EL (cell line): ENCODE results near the gene RBBP6.

ENCODE experiments used
- DNase-seq: peaks from one replicate; pipeline ENCODE4 v3.0.0-alpha.2; 2016

RBBP6 gene

DNA sequence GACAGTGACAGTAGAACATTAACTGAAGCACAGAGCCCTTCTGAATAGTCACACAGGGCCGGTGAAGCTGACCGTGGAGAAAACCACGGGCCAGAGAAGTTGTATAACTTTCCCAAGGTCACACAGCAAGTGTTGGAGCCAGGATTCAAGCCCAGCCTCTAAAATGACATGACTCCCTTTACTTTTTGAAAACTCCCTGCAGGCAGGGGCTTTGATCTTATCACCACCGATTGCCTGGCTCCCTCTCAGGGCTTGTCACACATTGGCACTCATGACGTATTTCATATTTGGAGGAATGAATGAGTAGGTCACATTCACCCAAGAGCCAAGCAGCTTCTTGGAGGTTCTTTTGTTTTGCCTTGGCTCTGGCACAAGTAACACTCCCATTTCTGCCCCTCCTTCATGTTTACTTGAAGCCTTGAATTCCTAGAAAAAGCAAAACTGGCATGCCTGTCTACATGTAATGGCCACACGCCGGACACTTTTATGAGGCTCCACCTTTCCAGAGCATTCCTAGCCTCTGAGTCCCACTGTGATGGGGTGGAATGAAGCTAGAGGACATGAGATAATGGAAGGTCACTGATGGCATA, 13.3 kb upstream of the RBBP6 start:
- peak; percentile 81 for DNase-seq

DNA sequence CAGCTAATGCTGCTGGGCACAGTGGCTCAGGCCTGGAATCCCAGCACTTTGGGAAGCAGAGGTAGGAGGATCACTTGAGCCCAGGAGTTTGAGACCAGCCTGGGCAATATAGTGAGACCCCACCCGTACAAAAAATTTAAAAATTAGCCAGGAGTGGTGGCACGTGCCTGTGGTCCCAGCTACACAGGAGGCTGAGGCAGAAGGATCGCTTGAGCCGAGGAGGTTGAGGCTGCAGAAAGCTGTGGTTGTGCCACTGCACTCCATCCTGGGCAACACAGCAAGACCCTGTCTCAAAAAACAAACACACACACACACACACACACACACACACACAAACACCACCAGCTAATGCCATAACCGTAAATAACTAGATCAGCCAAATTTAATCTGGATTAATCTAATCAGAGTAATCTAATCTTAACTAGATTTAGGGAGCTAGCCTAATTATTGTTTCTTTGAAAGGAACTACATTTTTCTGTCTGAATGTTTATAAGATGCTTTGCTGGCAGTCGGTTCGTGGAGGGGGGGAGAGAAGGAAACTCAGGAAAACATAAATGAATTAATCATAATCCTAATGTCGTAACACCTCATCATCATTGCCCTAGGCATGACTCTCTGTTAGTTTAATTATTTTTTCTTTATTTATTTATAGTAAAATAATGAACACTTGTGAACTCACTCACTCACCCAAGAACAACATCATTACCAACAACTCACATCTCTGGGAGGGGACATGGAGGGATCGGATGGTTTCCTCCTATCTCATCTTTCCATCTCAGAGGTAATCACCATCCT, 12.5 kb upstream of the RBBP6 start:
- peak; percentile 24 for DNase-seq

DNA sequence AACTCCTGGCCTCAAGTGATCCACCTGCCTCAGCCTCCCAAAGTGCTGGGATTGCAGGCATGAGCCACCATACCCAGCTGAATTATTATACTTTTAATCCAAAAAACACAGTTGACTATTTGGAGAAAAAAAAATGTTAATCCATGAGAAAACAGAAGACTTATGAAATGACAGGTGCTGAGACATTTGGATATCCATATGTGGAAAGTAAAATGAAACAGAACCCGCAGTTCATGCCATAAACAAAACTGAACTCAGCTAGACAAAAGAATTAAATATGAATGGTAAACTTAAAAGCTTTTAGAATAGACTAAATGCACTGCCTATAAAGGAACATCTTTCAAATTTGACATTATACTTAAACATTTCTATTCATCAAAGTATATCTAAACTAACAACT, 8.2 kb upstream of the RBBP6 start:
- no peak for DNase-seq

DNA sequence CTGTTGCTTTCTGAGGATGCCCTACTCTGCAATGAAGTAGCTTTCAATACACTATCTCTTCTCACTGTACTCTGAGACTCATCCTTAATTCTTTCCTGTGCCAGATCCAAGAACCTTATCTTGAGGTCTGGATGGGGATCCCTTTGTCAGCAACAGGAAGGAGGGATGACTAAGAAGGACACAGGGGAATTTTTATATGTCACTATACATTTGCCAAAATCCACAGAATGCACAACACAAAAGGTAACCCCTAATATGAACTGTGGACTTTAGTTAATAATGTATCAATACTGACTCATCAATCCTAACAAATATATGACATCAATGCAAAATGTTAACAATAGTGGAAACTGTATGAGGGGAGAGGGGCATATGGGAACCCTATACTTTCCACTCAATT, 4.7 kb upstream of the RBBP6 start:
- DNase-seq: no peak

DNA sequence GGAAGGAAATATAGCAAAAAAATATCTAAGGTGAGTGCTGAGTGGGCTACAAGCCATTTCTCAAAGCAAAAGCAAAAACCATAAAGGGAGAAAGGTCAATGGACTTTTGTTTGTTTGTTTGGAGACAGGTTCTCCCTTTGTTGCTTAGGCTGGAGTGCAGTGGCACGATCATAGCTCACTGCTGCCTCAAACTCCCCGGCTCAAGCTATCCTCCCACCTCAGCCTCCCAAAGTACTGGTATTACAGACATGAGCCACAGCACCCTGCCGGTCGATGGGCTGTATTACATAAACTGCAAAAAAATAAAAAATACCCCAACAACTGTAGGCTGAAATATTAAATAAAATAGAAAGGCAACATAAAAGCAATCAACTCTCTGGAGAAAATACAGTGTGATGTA, 3.5 kb upstream of the RBBP6 start:
- DNase-seq: no peak

DNA sequence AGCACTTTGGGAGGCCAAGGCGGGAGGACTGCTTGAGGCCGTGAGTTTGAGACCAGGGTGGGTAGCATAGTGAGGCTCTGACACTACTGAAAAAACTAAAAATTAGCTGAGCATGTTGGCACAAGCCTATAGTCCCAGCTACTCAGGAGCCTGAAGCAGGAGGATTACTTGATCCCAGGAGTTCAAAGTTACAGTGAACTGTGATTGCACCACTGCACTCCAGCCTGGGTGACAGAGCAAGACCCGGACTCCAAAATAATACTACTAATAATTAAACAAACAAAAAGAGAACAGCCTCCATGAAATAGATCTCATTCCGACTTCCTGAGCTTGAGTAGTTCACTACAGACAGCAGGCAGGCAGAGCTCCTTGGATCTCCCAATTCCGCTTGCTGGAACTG, 2.7 kb upstream of the RBBP6 start:
- no peak for DNase-seq

DNA sequence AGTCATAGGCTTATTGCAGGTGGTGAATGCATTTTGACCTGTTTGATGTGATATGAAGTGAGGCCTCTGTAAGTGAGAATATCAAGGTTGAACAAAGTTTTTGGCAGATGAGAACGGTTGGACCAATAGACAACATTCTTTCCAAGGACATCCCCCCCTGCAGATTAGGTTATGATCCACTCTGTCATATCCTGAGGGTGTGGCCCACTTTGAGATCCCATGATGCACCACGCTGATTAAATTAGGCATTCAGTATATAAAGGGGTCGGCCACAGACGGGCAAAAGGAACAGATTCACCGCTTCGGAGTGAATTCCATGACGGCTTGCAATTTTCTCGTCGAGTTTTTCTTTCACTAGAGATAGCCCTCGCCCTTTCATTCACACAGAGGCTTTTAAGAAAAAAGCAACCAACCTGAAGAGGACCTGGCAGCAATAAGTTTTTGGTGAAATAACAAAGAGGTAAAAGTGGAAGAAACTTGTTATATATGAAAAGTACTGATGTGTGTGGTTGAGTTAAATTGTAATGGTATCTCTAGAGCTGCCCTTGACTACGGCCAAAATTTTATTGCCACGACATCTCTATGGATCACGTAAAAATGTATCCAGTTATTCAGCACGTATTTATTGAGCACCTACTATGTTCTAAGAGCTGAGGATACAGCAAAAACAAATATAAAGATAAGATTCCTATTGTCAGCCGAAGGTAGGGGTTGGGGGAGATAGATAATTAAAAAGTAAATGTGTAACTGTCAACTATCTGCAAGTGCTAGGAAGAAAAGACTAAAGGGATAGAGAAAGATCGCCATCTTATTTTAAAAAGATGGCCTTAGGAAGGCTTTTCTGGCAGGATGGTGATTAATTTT, 1.7 kb upstream of the RBBP6 start:
- no peak for DNase-seq

DNA sequence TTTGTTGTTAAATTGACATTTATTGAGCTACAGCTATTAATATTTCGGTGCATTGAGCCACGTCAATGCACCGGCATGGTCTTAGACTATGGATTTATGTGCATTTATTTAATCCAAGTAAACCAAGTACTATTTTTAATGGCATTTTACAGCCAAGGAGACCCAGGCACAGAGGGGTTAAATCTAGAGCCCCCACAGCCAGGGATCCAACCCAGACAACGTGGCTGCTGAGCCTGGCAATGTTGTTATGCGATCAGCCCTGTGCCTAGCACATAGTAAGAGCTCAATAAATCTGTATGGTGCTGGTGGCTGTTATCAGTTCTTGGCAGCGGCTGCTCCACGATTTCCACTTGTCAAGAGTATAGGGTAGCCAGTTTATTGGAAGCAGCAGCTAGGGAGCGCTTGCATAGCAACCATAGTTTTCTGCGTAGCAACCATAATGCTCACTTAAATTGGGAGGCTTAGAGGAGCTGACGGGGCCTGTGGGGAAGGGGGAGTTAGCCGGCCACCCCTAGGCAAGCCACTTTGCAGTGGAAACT, 541 bp upstream of the RBBP6 start:
- no peak for DNase-seq

DNA sequence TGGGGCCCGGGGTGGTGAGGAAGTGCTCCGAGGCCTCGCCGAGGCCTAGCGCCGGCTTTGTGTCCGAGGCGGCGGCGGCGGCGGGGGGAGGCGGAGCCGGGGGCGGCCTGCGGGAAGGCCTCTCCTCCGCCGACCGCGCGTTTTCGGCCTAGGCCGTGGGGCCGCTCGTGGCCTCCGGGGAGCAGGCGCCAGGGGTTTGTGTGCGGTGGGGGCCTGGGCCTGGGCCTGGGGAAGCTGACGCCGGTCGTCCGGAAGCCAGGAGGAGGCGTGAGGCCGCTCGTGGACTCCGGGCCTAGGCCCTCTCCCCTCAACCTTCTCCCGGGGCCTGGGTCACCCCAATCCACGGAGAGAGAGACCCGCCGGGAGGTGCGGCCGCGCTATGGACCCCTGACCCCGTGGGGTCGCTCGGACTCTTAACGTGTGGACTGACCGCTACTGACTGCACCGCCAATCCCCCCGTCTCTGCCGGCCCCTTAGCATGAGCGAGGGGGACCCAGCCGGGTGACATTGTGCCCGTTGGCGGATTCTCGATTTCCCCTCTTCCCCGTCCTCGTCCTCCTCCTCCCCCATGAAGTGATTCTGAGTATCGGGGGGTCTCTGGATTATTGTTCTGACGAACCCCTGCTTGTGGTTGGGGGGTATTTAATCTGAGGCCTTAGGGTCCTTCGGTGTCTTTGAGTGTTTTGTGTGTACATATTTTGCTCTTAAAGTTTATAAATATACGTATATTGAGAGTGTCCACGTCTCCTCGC, 660 bp downstream of the RBBP6 start:
- no peak for DNase-seq

DNA sequence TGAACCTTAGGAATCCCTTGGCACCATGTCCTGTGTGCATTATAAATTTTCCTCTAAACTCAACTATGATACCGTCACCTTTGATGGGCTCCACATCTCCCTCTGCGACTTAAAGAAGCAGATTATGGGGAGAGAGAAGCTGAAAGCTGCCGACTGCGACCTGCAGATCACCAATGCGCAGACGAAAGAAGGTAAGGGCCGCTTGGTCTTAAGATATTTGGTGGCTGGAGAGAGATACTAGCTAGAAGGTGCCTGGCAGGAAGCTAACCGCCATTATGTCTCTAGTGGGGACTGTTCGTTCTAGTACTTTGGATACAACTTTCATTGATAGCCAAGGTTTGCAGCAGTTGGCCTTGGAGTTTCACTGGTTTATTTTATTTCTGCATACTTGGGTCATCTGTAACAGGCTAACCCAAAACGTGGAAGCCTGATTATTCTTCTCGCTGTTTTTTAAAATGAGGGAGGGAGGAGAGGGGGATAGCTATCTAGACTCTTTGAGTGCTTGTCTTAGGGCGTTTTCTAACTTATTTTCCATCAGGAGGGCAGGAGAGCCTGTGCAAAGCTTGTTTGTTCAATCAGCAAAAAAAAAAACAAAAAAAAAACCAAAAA, 1.3 kb downstream of the RBBP6 start:
- DNase-seq: peak; percentile 45

DNA sequence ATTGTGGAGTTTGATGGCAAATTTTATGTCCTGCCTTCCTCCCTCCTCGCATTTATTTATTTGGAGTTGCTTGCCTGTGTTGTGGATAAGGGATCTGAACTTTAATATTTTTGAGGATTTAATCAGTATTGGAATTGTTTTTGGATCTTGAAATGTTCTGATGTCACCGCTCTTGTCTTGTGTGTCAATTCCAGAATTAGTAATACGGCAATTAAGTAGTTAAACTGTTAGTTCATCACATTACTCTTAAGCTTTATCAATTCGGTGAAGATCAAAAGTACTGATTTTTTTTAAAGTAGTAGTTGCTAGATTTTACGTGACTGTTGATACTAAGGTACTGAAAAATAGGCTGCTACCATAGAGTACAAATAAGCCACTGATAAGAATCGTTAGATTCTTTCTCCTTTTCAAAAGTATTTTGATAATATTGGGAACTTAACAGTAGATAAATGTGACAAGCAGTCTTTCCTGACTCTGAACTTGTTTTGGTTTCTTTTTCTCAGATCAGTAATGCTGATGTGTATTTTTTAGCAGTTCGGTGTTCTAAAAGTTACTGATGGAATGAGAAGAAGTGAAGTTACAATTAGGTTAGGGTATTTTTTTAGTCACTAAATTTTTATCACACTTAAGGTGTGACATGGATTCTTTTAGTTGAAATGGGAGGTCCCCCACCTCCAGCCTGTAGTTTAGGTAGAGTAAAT, 2.0 kb downstream of the RBBP6 start:
- DNase-seq: no peak

DNA sequence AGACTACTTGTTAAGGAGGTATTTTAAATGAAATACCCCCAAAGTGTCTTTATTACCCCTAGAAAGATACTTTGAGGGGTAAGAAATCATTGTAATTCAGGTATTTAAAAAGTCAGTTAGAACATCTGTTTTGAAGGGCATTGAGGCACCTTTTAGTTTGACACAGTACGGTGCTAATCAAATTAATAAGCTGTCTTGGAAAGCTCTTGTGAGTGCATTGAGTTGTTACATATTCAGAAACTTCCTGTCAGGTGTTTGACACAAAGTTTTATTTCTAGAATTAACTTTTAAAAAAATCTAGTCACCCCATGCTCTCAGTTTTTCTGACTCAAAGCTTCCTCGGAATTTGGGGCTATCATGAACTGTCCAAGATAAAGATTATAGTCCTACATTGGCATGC, 4.6 kb downstream of the RBBP6 start:
- no peak for DNase-seq

DNA sequence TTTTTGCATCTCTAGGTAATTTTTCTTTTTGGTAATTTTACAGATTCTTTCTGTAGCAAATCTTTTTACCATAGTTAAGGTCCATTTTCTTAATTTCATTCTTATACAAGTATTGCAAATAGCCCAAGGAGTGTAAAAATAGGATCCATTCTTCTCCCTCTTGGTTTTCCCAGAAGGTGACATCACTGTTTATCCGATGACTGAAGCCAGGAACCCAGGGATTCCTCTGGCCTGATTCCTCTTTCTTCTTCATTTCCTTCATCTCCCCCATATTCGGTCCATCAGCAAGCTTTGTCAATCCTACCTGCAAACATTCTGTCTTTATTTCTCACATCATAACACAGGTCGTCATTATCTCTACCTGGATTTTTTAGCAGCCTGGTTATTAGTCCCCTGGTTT, 5.3 kb downstream of the RBBP6 start:
- peak; percentile 49 for DNase-seq

DNA sequence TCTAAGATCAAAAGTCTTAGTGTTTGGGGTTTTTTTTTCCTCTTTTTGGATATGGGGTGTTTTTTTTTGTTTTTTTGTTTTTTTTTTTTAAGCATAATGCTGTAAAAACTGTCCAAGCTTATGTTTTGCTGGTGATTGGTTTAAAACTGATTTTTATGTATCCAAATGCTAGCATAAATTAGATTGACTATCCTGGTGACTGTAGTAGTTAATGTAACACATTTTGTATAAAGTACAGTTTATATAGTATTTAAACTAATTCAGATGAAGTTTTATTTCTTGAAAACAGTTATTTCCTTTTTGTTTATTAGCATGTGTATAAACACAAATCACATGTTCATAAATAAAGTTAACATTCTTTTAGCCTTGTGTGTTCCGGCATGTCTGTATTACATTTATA, 10.9 kb downstream of the RBBP6 start:
- DNase-seq: no peak

DNA sequence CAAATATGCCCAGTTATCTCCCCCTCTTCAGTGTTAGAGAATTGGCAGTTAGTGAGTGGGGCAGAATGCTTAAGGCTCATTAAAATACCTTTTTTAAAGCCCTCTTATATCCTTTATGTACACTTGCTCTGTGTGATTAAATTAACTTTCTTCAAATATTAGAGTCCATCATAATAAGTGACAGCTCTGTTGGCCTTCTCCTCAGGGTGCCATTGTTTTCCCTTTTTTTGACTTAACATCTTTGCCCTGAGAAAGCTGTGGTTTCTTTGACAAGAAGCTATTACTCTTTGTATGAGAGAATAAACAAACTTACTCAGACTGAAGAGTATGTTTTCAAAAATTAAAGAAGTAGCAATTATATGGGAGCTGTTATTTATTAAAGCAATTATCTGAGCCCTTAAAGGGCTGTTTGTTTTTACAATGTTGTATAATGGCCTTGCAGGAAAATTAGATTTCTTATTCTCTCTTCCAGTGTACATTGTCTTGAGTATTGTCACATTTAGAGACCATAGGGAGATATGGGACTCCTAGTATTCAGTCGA, 13.4 kb downstream of the RBBP6 start:
- no peak for DNase-seq

DNA sequence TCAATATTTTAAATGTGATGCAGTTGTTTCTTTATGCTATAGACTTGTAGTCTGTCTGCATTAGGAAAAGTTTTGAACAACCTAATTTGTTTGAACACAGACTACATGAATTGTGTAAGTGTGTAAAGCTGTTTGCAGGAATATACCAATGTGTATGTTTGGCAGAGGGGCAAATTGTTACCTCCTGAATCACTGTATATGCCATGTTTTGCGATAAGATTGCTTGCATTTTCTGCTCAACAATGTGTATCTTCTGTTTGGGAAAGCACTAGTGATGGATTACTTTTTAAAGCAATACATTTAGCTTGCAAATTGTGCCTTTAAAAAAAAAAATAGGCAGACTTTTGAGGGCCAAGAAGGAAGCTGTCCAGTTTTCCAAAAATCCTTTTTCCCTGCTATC, 14.6 kb downstream of the RBBP6 start:
- DNase-seq: no peak

DNA sequence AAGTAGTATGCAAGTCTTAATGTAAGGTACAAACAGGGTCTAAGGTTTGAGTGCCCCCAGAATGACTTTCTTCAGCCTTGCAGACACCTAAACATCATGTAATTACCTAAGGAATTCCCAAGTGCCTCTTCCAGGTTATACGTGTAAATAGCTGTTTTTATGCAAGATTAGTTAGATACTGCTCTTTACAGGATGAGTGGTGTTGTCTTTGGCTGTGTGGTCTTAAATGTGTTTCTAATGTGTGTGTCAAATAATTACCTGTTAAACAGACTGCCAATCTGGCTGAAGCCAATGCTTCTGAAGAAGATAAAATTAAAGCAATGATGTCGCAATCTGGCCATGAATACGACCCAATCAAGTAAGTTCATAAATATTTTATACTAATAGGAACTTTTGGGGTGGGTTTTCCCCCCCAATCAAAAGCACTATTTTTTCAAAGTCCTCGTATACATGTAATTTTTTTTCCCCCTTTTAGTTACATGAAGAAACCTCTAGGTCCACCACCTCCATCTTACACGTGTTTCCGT, 16.0 kb downstream of the RBBP6 start:
- DNase-seq: no peak

DNA sequence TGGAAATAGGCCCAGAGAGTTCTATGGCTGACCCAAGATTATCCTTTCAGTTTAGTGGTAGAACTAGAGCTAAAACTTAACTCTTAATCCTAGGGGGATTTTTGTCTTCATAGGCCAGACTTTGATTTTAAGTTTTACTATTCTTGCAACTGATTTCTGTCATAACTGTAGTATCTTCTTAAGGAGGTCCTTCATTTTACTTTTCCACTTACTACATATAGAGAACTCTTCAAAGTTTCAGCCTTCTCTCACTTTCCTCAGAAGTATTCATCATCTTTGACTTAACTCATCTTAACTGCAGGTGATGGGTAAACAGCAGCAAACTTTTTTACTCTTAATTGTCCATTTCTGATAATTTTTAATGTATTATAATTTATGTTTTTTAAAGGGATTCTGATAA, 23.4 kb downstream of the RBBP6 start:
- DNase-seq: no peak

DNA sequence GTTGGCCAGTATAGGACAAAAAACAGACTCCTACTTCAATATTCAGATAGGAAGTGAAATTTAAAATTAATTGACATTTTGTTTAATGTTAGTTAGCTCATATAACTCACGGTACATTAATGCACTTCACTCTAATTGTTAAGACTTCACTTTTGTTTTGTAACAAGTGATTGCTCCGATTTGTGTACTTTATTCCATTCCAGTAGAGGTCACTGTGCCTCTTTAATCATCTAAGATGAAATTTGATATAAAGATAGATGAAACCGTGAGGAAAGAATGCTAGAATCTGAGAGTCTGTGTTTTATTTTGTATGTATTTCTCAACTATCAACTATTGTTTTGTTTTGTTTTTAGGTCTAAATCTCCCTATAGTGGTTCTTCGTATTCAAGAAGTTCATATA, 29.0 kb downstream of the RBBP6 start:
- peak; percentile 17 for DNase-seq

DNA sequence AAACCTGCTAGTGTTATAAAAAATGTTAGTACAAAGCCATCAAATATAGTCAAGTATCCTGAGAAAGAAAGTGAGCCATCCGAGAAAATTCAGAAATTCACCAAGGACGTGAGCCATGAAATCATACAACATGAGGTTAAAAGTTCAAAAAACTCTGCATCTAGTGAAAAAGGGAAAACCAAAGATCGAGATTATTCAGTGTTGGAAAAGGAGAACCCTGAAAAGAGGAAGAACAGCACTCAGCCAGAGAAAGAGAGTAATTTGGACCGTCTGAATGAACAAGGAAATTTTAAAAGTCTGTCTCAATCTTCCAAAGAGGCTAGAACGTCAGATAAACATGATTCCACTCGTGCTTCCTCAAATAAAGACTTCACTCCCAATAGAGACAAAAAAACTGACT, 31.7 kb downstream of the RBBP6 start:
- DNase-seq: no peak

DNA sequence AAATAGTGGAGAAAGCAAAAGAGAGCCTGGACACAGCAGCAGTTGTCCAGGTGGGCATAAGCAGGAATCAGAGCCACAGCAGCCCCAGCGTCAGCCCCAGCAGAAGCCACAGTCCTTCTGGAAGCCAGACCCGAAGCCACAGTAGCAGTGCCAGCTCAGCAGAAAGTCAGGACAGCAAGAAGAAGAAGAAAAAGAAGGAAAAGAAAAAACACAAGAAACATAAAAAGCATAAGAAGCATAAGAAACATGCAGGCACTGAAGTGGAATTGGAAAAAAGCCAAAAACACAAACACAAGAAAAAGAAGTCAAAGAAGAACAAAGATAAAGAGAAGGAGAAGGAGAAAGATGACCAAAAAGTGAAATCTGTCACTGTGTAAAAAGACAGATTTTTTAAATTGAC, 32.7 kb downstream of the RBBP6 start:
- DNase-seq: no peak
